Stimulated activated CD8-positive, alpha-beta memory T cell treated with anti-CD3 and anti-CD28 coated beads, Interleukin-15, amount 100 ng/mL, for 48 hours (primary cell): Measurements from ENCODE around the gene PTPN3.

Source experiments
- DNase-seq, 2 donors: peaks; one replicate each; pipeline ENCODE4 v3.0.0-alpha.2; 2020; ENCODE audit warnings: low read depth in 2 of 2

Gene PTPN3

DNA sequence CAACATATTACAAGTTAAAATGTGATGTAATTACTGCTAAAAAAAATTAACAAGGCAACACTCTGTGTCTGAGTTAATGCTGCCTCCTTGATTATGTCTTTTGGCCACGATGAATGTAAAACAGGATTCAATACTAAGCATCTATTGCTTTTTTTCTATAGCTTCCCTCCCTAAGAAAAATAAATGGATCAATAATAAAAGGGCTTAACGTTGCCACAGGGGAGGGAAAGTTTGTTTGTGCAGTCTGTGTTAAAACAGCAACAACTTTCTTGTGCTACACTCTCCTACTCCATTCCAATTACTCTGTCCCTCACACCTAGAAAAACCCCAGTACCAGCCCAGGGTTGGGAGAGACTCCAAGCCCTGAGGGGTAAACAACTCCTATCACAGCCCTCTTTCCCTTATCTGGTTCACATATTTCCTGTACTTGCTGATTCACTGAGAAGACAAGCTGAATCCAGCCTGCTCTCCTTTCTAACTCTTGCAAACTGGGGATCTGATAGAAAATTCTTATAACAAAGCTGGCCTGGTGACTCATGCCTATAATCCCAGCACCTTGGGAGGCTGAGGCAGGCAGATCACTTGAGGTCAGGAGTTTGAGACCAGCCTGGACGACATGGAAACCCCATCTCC lies 44.8 kb downstream of the PTPN3 start:
- no peak for DNase-seq

GRCh38 chr9:109452761-109453160 lies 45.3 kb downstream of the PTPN3 start:
- no peak for DNase-seq

- no peak for DNase-seq
Measured at GRCh38 chr9:109451311-109452025, 46.6 kb downstream of the PTPN3 start.

GRCh38 chr9:109450346-109450745 lies 47.8 kb downstream of the PTPN3 start:
- DNase-seq = no peak

DNA sequence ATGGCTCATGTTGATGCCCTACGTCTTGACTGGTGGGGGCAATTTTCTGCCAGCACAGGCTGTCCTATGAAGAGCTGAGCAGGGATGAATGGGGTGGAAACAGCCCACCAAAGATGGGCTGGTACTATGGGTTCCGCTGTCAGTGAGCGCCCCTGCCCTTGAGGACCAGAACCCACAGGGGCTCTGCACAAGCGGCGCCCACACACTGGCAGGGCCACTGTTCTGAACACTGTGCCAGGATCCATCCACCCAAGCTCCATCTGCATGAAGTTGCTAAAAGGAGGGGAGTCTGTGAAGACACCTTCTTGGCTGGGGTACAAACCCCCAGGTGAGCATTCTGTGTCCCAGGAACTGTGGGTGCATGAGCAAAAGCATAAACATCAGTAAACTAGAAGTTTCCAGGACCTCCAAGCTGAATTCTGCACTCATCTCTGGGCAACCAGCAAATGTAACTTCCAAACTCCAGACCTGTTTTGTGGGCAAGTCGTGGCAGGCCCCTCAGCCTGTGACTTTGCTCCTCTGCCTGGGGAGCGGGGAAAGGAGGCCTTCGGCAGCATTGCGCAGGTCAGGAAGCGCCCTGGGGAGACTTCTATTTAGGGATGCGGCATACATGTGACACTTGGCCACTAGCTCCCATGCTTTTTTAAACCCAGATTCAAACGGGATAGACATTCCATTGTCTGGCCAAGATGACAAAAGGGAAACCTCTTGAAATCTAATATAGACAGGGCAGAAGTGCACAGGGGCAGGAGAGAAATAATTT lies 48.9 kb downstream of the PTPN3 start:
- no peak for DNase-seq

GRCh38 chr9:109448223-109448622 lies 49.9 kb downstream of the PTPN3 start:
- no peak for DNase-seq

- DNase-seq = peak; percentile 1 to 14
Measured at GRCh38 chr9:109447329-109448076, 50.6 kb downstream of the PTPN3 start.

- no peak for DNase-seq
Measured at GRCh38 chr9:109444771-109445320, 53.3 kb downstream of the PTPN3 start.

GRCh38 chr9:109442716-109443115 lies 55.4 kb downstream of the PTPN3 start:
- DNase-seq = no peak

- DNase-seq = no peak
Measured at GRCh38 chr9:109441296-109441695, 56.8 kb downstream of the PTPN3 start.

DNA sequence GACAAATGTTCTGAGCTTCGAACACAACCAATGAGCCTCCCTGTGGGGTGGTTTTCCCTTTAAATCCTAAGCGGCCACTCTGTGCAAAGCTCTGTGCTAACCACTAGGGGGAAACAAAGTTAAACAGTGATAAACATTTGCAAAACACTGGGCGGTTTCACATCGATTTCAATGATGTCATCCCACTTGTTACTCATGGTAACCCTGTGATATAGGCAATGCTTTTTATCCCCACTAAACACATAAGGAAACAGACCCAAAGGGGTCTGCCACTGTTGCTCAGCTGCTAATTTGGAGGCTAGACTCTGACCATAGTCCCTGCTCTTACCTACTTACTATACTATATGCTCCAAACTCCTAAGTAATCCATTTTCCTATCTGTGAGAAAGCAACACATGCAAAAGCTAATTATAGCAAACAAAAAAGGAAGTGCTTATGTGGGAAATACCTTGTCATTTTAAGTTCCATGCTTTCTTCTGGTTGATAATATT lies 57.3 kb downstream of the PTPN3 start:
- peak; percentile 29 to 31 for DNase-seq

- DNase-seq = no peak
Measured at GRCh38 chr9:109440117-109440515, 58.0 kb downstream of the PTPN3 start.

DNA sequence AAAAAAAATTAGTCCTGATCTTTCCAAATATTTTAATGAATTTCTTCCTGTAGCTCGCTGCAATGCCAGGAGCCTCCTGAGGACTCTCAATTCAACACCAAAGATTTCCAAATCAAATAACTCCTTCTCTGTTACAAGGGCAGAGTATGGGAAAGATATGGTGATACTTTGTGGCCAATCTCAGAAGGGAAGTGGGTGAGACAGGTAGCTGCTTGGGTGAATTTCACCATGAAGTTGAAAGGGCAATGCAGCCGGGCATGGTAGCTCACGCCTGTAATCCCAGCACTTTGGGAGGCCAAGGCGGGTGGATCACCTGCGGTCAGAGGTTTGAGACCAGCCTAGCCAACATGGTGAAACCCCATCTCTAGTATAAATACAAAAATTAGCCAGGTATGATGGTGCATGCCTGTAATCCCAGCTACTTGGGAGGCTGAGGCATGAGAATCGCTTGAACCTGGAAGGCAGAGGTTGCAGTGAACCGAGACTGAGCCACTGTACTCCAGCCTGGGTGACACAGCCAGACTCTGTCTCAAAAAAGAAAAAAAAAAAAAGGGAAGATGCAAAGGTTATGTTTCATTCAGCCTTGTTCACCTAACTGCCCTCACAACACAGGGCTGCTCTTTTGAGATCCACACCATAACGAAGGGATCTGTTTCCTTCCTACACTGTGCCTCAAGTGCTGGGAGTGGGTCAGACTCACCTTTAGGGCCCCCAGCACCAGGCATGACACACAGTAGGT lies 58.6 kb downstream of the PTPN3 start:
- no peak for DNase-seq

GRCh38 chr9:109437286-109437685 lies 60.8 kb downstream of the PTPN3 start:
- no peak for DNase-seq

DNA sequence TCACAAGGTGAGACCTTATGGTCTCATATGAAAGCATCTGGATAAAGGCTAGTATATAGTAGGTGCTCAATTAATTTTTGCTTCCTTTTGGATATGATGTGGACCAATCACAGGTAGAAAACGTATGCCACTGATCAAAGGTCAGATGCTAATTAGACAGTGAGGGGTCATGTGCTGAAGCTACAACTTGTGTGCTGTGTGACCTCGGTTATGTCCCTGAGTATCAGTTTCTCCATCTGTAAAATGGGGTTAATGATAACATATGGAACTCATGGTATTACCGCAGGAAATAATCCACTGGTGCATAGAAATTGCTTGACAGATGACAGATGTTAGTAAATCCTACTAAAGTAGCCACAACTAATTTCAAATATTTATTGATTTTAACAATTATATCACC lies 62.0 kb downstream of the PTPN3 start:
- DNase-seq = no peak

DNA sequence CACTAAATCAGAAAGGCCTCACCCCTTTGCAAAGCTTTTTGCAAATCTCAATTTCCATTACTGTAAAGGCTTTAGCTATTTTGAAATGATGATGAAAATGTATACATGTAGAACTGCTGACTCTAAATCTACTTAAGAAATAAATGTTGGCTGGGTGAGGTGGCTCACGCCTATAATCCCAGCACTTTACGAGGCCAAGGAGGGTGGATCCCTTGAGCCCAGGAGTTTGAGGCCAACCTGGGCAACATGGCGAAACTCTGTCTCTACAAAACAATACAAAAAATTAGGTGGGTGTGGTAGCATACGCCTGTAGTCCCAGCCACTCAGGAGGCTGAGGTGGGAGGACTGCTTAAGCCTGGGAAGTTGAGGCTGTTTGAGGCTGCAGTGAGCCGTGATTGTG lies 64.6 kb downstream of the PTPN3 start:
- DNase-seq = no peak

GRCh38 chr9:109430231-109430630 lies 67.9 kb downstream of the PTPN3 start:
- no peak for DNase-seq

GRCh38 chr9:109428854-109429253 lies 69.3 kb downstream of the PTPN3 start:
- no peak for DNase-seq

DNA sequence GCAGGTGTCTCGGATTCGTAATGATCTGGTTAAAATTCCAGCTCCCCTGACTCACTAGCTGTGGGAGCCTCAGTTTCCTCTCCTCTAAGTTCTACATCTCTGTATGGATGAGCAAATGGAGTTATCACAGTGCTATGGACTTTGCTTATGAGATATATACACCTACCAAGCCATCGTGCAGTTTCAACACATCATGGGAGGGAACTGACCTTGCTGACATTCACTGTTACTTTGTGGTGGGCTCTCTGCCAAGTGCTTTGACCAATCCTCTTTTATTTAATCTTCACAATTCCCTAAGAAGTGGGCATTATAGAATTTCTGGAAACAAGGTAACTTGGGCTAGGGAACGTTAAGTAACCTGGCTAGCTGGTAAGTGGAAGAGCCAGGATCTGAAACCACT lies 70.2 kb downstream of the PTPN3 start:
- no peak for DNase-seq

- no peak for DNase-seq
Measured at GRCh38 chr9:109426626-109427402, 71.3 kb downstream of the PTPN3 start.
